Endodermal cell (in vitro differentiated cells): ENCODE data around the gene CTLA4. TPM values are rescaled to one million over a fixed set of nuclear protein-coding genes. Genes with fewer than 3 reads are reported as not detected.

Source experiments
- DNase-seq: peaks from one replicate; pipeline ENCODE4 v3.0.0-alpha.2; 2017
- H3K27ac ChIP-seq: 2 replicates; pipeline ENCODE4 v1.5.1; 2013; ENCODE audit warnings: mild to moderate bottlenecking, low read depth, low read length, moderate library complexity
- H3K27me3 ChIP-seq: 2 replicates; pipeline ENCODE4 v1.6.1; 2013; ENCODE audit warnings: mild to moderate bottlenecking, low read length, moderate library complexity; ENCODE audit not compliant: insufficient read depth, control insufficient read depth, poor library complexity, severe bottlenecking
- H3K36me3 ChIP-seq: 2 replicates; pipeline ENCODE4 v1.7.0; 2013; ENCODE audit warnings: mild to moderate bottlenecking, low read length, moderate library complexity; ENCODE audit not compliant: control insufficient read depth, insufficient read depth
- H3K4me1 ChIP-seq: one replicate; pipeline ENCODE4 v1.7.0; 2013; ENCODE audit warnings: low read length; ENCODE audit not compliant: control insufficient read depth, insufficient read depth
- H3K4me3 ChIP-seq: 2 replicates; pipeline ENCODE4 v1.5.1; 2013; ENCODE audit warnings: mild to moderate bottlenecking, low read length, moderate library complexity
- H3K9ac ChIP-seq: 2 replicates; pipeline ENCODE4 v1.6.1; 2013; ENCODE audit warnings: mild to moderate bottlenecking, low read length, moderate library complexity; ENCODE audit not compliant: poor library complexity, severe bottlenecking; ENCODE audit errors: extremely low read depth
- H3K9me3 ChIP-seq: 2 replicates; pipeline ENCODE4 v1.6.1; 2013; ENCODE audit warnings: mild to moderate bottlenecking, low read length, moderate library complexity; ENCODE audit not compliant: control insufficient read depth
- H3K27ac Mint-ChIP-seq: 2 replicates; pipeline ENCODE4 v1.8.0; 2020; ENCODE audit warnings: mixed read lengths
- H3K27me3 Mint-ChIP-seq: 2 replicates; pipeline ENCODE4 v1.8.0; 2021; ENCODE audit warnings: mild to moderate bottlenecking, mixed read lengths; ENCODE audit not compliant: insufficient read depth
- H3K36me3 Mint-ChIP-seq: 2 replicates; pipeline ENCODE4 v1.8.0; 2020; ENCODE audit warnings: low read depth, mixed read lengths
- H3K4me1 Mint-ChIP-seq: 2 replicates; pipeline ENCODE4 v1.8.0; 2020; ENCODE audit warnings: mixed read lengths
- H3K4me3 Mint-ChIP-seq: 2 replicates; pipeline ENCODE4 v1.8.0; 2020; ENCODE audit warnings: mild to moderate bottlenecking, moderate library complexity, mixed read lengths
- H3K9me3 Mint-ChIP-seq: 2 replicates; pipeline ENCODE4 v1.8.0; 2020; ENCODE audit warnings: mild to moderate bottlenecking, mixed read lengths
- WGBS, 2 experiments: methylation state at CpG; one replicate each; pipeline versions ENCODE4 v1.1.5 to v1.1.7; 2013; ENCODE audit warnings: missing lambda C conversion rate in 2 of 2, mixed read lengths in 1 of 2; ENCODE audit not compliant: insufficient coverage in 1 of 2, insufficient read length in 1 of 2; 5-methylcytosine and 5-hydroxymethylcytosine counted together
- long read RNA-seq, 4 experiments: library from polyadenylated mRNA in 2 of 4; library from RNA in 1 of 4; library from capped mRNA in 1 of 4; stranded (forward) in 3 of 4; unstranded in 1 of 4; transcript quantifications; one replicate each; pipeline ENCODE4 v2.0.0, GENCODE V29; 2020 to 2021; ENCODE audit warnings: inconsistent platforms in 1 of 4
- polyA plus RNA-seq, 2 experiments: library from polyadenylated mRNA; stranded (reverse); fragments of 50-300 nt; gene quantifications; one replicate each; pipeline ENCODE4 v1.2.3, GENCODE V29; 2013
- total RNA-seq, 2 donors: library from RNA; stranded (reverse); fragmentation: NEBNext Ultra II Directional in 1 of 2; extraction: Animal tissue kit (Norgen Biotek cat#: 25700) in 1 of 2; gene quantifications; 2 replicates in 1 of 2; 3 replicates in 1 of 2; pipeline ENCODE4 v1.2.1, GENCODE V29; 2021
- TF ChIP-seq, protein P1 (sequence below): fragments of 200-600 bp; sonication (generic); conservative IDR thresholded peaks from 2 replicates; pipeline ENCODE4 v1.5.0; 2021; ENCODE audit warnings: antibody characterized with exemption, mild to moderate bottlenecking

CTLA4 gene
- not detected for total RNA-seq
- not detected for polyA plus RNA-seq (2013, experiment 1 of 2)
- not detected for polyA plus RNA-seq (2013, experiment 2 of 2)
- long read RNA-seq, experiment 1, result 0 reads
- long read RNA-seq, experiment 2, result 0 reads
- long read RNA-seq, experiment 3, result 0 reads
- long read RNA-seq, experiment 4, result 0 reads

DNA sequence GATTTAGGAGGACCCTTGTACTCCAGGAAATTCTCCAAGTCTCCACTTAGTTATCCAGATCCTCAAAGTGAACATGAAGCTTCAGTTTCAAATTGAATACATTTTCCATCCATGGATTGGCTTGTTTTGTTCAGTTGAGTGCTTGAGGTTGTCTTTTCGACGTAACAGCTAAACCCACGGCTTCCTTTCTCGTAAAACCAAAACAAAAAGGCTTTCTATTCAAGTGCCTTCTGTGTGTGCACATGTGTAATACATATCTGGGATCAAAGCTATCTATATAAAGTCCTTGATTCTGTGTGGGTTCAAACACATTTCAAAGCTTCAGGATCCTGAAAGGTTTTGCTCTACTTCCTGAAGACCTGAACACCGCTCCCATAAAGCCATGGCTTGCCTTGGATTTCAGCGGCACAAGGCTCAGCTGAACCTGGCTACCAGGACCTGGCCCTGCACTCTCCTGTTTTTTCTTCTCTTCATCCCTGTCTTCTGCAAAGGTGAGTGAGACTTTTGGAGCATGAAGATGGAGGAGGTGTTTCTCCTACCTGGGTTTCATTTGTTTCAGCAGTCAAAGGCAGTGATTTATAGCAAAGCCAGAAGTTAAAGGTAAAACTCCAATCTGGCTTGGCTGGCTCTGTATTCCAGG lies at the start of gene CTLA4:
Gene CTLA4 (plus strand): TSS at position 211 of the 640 bp plus-strand sequence. CDS start 172 bp downstream, at position 383.
- Histone ChIP-seq H3K27ac (no peak within 1 kb of the TSS), H3K9me3 (peaks cover 6% of the 10 kb centered on the region), H3K27me3 (peaks cover 78% of the 10 kb centered on the region), H3K9ac (no peak within 1 kb of the TSS), H3K4me1 (no peaks in the 10 kb centered on the region), H3K36me3 (no peaks in the 10 kb centered on the region), H3K4me3 (no peak within 1 kb of the TSS)
- no peaks in the 10 kb centered on the region for H3K9me3 Mint-ChIP-seq
- no peak for DNase-seq
- TF ChIP-seq, protein P1, sequence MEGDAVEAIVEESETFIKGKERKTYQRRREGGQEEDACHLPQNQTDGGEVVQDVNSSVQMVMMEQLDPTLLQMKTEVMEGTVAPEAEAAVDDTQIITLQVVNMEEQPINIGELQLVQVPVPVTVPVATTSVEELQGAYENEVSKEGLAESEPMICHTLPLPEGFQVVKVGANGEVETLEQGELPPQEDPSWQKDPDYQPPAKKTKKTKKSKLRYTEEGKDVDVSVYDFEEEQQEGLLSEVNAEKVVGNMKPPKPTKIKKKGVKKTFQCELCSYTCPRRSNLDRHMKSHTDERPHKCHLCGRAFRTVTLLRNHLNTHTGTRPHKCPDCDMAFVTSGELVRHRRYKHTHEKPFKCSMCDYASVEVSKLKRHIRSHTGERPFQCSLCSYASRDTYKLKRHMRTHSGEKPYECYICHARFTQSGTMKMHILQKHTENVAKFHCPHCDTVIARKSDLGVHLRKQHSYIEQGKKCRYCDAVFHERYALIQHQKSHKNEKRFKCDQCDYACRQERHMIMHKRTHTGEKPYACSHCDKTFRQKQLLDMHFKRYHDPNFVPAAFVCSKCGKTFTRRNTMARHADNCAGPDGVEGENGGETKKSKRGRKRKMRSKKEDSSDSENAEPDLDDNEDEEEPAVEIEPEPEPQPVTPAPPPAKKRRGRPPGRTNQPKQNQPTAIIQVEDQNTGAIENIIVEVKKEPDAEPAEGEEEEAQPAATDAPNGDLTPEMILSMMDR, result no peak
- H3K27ac Mint-ChIP-seq, result no peak within 1 kb of the TSS
- 93 to 96% methylated on average over 3 to 6 of the region's 6 CpGs for WGBS, 2 experiments
- peaks cover 39% of the 10 kb centered on the region for H3K27me3 Mint-ChIP-seq
- no peaks in the 10 kb centered on the region for H3K36me3 Mint-ChIP-seq
- H3K4me3 Mint-ChIP-seq, result no peak within 1 kb of the TSS
- no peaks in the 10 kb centered on the region for H3K4me1 Mint-ChIP-seq

DNA sequence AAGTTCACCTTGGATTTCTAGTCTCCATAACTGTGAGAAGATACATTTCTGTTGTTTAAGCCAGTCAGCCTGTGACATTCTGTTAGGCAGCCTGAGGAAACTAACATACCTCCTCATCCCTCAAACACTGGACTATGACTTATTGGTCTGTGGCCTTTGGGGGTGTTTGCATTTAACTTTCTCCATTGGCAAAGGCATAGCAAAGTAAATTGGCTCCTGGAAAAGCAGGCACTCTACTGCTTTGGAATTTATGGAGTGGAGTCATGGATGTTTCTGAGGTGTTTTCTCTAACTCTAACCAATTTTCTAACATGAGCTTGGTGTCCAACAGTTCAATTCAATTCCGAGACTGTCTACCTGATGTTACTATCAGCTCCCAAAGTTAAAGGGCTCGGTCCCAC lies 48.9 kb upstream of the CTLA4 start:
- H3K27ac Mint-ChIP-seq, result no peak overlapping the region
- no peak overlapping the region for H3K4me3 Mint-ChIP-seq
- H3K27ac ChIP-seq, result no peak overlapping the region
- H3K9me3 ChIP-seq, result no peaks in the 10 kb centered on the region
- no peaks in the 10 kb centered on the region for H3K36me3 ChIP-seq
- DNase-seq, result no peak
- H3K27me3 Mint-ChIP-seq, result peaks cover 35% of the 10 kb centered on the region
- WGBS, 2 experiments, result 89 to 100% methylated on average over 2 of the region's 2 CpGs
- no peak overlapping the region for H3K9ac ChIP-seq
- H3K36me3 Mint-ChIP-seq, result no peaks in the 10 kb centered on the region
- H3K4me3 ChIP-seq, result no peak overlapping the region
- TF ChIP-seq, protein P1, result no peak
- H3K4me1 ChIP-seq, result peaks cover 3% of the 10 kb centered on the region
- peaks cover 18% of the 10 kb centered on the region for H3K4me1 Mint-ChIP-seq
- no peaks in the 10 kb centered on the region for H3K9me3 Mint-ChIP-seq
- H3K27me3 ChIP-seq, result peaks cover 31% of the 10 kb centered on the region

DNA sequence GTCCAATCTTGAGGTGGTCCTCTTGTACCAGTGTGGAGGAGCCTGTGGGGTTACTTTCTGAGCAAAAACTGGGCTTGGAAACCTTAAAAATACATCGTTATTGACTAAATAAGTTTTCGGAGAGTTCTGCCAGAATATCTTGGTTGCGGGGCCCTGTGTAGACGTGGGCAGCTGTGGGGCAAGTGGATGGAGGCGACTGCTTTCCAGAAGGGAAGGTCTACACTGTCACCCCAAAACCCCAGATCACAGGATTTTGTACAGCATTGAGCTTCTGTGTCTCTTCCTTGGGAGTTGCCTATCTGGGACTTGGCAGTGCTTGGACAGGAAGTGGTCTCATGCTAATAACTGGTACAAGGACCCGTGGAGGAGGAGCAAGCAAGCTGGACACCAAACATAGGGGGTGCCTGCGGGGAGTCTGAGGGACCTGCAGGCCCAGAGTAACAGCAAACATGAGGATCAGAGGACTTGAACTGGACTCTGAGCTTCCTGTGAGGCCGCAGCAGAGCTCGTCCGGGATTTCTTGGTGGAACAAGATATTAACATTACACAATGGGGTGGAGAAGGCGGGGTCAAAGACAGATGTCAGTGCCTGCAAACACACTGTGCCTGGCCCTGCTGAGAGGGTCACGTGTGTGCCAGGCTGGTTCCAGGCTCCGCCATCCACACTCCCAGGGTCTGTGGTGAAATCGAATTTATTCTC lies 48.0 kb upstream of the CTLA4 start:
- no peaks in the 10 kb centered on the region for H3K36me3 Mint-ChIP-seq
- H3K4me1 Mint-ChIP-seq, result peaks cover 18% of the 10 kb centered on the region
- H3K27ac Mint-ChIP-seq, result no peak overlapping the region
- no peaks in the 10 kb centered on the region for H3K9me3 Mint-ChIP-seq
- TF ChIP-seq, protein P1, result no peak
- Histone ChIP-seq H3K36me3 (no peaks in the 10 kb centered on the region), H3K4me1 (peaks cover 3% of the 10 kb centered on the region), H3K27ac (no peak overlapping the region), H3K27me3 (peaks cover 30% of the 10 kb centered on the region), H3K4me3 (no peak overlapping the region), H3K9ac (no peak overlapping the region), H3K9me3 (no peaks in the 10 kb centered on the region)
- peaks cover 36% of the 10 kb centered on the region for H3K27me3 Mint-ChIP-seq
- no peak for DNase-seq
- WGBS, 2 experiments, result 88 to 92% methylated on average over 7 to 14 of the region's 14 CpGs
- no peak overlapping the region for H3K4me3 Mint-ChIP-seq
